GM18858 (cell line): ENCODE results near the gene CTSZ.
"Not testable (repeated sequence)": the region's sequence is repeated elsewhere in the genome, so short reads cannot be mapped to it uniquely, and the experiment has no call there.

ENCODE experiments used
- ATAC-seq: cut with Tn5 transposase; IDR thresholded peaks from one replicate; pipeline ENCODE4 v1.9.1; 2021; ENCODE audit not compliant: unreplicated experiment

Gene CTSZ

GRCh38 chr20:59006864-59007664 lies at the start of gene CTSZ:
CTSZ (minus strand) TSS chr20:59007254; CDS start chr20:59007128, 126 bp downstream.
- ATAC-seq, result no peak

DNA sequence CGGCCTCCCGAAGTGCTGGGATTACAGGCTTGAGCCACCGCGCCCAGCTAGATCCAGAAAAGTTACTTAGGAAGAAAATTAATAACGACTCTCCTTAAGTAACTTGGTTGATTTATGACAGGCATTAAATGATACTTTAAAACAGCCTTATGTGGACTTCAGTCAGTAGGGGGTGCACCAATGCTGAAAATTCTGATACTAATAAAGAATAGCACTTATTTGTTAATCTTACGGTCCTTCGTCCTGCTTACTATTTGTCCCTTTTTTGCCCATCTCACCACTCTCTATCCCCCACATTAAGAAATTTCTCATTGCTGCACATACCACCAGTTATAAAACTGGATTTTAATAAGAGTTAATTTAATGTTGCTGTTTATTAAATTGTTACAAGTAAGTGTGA lies 48.2 kb upstream of the CTSZ start:
- ATAC-seq, result no peak

- ATAC-seq, result no peak
Measured at GRCh38 chr20:59051666-59052185, 44.7 kb upstream of the CTSZ start.

DNA sequence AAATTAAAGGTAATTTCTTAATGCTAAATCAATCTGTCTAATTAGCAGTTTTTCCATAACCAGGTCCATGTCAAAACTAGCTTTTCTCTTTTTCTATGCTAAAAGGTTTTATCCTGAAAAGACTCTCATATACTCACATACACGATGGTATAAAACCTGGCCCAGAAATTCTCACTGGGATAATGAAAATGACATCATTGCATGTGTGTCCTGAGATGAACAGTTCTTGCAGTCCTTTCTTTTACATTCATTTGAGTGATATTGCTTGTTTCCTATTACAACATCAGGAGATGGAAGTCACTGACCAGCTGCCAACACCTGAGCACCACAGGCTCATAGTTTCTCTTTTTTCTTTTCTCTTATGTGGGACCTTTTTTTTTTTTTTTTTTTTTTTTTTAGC lies 43.4 kb upstream of the CTSZ start:
- no peak for ATAC-seq

DNA sequence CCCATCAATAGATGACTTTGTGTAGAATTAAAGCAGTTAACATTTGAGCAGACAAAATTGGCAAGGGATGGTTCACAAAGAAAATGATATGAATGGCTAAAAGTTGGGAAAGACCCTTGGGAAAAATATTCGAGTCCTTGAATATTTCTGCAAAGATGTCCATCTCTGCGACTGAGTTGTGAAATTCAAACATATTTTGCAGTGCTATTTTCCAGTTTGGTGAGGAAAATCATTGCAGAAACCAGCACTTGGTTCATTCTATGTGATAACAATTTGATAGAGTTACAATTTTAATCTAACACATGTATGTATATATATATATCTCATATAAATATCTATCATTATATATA lies 41.6 kb upstream of the CTSZ start:
- ATAC-seq, result no peak

DNA sequence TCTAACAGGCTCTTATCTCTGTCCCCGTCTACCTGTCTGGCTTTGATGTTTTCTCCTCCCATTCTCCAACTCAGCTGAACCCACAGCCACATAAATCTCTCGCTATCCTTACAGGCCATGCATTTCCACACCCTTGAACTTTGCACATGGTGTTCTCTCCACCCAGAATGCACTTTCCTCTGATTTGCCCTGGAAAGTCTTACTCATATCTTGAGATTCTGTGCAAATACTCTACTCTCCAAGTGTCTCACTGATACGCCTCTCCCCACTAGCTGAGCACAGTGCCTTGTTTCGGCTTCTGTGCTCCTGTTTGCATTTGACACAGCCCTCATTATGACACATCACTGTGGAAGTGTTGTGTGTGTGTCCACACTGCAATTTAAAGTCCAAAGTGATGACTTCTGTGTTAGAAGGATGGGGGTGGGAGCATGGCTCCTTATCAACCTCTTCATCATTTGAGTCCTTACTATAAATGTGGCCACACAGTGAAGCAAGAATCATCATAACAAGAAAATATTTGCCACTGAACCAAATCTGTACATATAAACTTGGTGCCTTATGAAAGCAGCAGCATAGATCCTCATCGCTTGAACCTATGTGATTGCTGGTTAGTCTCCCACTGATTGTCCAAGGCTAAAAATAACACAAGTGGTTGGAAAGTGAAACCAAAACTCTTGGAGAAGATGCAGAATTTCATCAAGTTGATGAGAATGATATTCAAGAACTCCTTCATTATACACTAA lies 41.1 kb upstream of the CTSZ start:
- ATAC-seq, result no peak

DNA sequence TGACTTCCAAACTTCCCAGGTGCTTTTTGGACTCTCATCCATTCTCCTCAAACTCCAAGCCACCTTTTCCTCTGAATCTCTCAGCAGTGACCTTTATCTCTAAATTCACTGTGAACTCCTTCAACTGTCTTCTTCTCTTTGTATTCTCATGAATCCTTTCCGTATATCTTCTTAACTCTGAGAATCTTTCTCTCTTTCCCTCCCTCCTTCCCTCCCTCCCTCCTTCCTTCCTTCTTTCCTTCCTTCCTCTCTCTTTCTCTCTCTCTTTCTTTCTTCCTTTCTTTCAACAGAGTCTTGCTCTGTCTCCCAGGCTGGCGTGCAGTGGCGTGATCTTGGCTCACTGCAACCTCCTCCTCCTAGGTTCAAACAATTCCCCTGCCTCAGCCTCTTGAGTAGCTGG lies 39.8 kb upstream of the CTSZ start:
- no peak for ATAC-seq

- ATAC-seq, result no peak
Measured at GRCh38 chr20:59044796-59045195, 37.7 kb upstream of the CTSZ start.

GRCh38 chr20:59044295-59044694 lies 37.2 kb upstream of the CTSZ start:
- no peak for ATAC-seq

GRCh38 chr20:59043698-59044097 lies 36.6 kb upstream of the CTSZ start:
- ATAC-seq, result no peak

DNA sequence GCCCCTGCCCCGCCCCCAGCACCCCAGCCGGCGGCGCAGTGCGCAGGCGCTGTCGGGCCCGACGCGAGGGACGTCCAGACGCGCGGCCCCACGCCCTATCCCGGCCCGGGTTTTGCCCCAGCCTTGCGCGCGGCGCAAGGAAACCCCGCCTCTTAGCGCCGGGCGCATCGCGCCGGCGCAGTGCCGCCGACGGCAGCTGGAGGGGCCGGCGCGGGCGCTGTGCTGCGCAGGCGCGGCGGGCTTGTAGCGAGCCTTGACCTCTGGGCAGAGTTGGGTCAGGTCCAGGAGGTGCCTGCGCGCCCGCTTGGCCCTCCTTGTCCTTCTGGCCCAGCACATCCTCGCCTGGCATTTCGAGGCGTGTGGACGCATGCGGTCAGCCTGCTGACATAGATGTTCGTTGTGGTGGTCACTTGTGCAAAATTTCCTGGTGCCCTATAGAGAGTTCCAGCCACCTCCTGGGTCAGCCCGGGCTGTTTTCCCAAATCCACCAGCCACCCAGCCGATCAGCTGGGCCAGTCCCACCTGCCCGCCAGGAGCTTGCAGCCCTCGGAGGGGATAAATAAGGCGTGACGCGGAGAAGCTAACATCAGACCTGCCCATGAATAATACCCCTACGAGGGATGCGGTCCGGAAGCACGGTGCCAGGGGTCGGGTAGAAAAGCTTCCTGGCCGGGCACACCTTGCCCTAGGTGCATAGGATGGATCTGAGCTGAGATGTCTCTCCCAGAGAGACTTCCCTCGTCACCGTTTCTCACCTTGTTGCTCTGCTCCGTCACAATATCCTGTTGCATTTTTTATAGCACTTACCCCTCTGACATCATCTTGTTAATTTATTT lies 36.0 kb upstream of the CTSZ start:
- ATAC-seq, result peak; percentile 81

- ATAC-seq, result peak; percentile 9
Measured at GRCh38 chr20:59042151-59042795, 35.2 kb upstream of the CTSZ start, which contains the start of gene PRELID3B. PRELID3B (minus strand) TSS chr20:59042786; CDS start chr20:59042730, 56 bp downstream.

DNA sequence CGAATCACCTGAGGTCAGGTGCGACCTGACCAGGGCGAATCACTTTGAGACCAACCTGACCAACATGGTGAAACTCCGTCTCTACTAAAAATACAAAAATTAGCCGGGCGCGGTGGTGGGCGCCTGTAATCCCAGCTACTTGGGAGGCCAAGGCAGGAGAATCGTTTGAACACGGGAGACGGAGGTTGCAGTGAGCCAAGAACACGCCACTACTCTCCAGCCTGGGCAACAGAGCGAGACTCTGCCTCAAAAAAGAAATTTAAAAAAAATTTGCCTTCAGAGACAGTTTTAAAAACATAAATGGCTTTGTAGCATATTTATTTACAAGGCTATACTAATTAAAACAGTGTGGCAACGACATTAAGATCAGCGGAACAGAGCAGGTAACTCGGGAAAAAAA lies 34.4 kb upstream of the CTSZ start:
- not testable (repeated sequence) for ATAC-seq

DNA sequence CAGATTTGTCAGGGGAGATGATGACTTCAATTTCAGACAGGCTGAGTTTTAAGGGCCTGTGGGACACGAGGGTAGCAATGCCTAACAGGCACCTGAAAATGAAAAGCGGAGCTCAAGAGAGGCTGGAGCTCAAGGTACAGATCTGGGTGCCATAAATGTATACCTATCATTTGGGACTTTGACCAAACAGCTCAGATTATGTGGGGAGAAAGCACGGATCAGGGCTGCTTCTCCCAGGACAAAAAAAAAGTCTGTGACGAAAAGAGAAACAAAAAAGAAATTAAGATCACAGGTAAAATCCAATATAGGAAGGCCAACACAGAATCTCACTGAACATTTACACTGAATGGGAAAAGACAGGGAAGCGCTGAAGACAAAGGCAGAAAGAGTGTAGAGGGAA lies 33.6 kb upstream of the CTSZ start:
- ATAC-seq, result no peak

GRCh38 chr20:59039233-59039632 lies 32.2 kb upstream of the CTSZ start:
- no peak for ATAC-seq

GRCh38 chr20:59037386-59037785 lies 30.3 kb upstream of the CTSZ start:
- no peak for ATAC-seq

GRCh38 chr20:59035381-59035780 lies 28.3 kb upstream of the CTSZ start:
- ATAC-seq, result no peak

DNA sequence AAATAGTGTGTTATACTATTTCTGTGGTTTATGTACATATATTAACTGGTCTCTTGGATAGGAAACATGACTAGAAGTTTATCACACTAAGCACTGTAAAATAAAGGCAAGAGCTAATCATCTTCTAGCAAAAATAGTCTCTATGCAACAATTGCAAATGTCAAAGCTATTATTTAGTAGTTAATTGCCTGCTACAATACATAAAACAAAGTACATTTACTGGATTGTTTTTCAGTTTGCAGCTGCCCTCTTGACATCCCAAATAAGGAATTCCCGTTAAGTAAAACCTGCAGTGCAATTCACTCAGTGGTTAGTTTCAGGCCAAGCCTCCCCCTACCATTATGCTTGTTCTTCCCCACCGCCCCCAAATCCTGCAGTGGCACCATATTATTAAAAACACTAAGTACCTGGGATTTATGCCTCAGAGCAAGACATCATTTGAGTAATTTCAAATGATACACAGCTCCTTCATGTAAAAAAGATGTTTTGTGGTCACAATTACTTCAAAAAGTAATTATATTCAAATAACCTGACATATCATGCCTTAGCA lies 26.6 kb upstream of the CTSZ start:
- no peak for ATAC-seq

GRCh38 chr20:59033093-59033492 lies 26.0 kb upstream of the CTSZ start:
- no peak for ATAC-seq

GRCh38 chr20:59032713-59033059 lies 25.6 kb upstream of the CTSZ start:
- ATAC-seq, result no peak
